ENCODE results near the gene GPR35.

GRCh38 chr2:240602266-240603050 is 22.8 kb upstream of the GPR35 start:
- TF ChIP-seq CTCF (optimal IDR thresholded peaks at IDR 0.05 in 1 of 3, IDR thresholded peaks at IDR 0.05 in 1 of 3, conservative IDR thresholded peaks at IDR 0.05 in 1 of 3; ENCODE audit: extremely low read depth in 1 of 3, insufficient read depth in 2 of 3, low read length in 3 of 3) (no peak), EZH2 (IDR thresholded peaks at IDR 0.05; ENCODE audit: low read length) (no peak)
